Right ventricle myocardium superior (tissue), 1 donor: ENCODE measurements around the gene BMAL1. TPM values are rescaled to one million over a fixed set of nuclear protein-coding genes. Genes with fewer than 3 reads are reported as not detected.

Experiments
- ATAC-seq: fragments of 200-7000 bp; cut with Tn5 transposase; one replicate; pipeline ENCODE4 v1.9.1; 2020; ENCODE audit warnings: mild to moderate bottlenecking; ENCODE audit not compliant: poor library complexity
- DNase-seq: peaks from one replicate; pipeline ENCODE4 v3.0.0-alpha.2; 2020
- intact Hi-C: fragments of 100-400 bp; cut with DNase I; formaldehyde crosslinking; loops from one replicate; pipeline ENCODE4 v1.11.2; 2022
- total RNA-seq: library from RNA; stranded (reverse); fragmentation: NEBNext Ultra II Directional; extraction: Animal tissue kit (Norgen Biotek cat#: 25700); gene quantifications from one replicate; pipeline ENCODE4 v1.2.1, GENCODE V29; 2021
- donor health status: DM: no; HTN: yes; CAD: no; lungs with severe emphysema.

BMAL1 gene
- total RNA-seq, 1 donor from 2014 or later: 9.8 TPM

DNA sequence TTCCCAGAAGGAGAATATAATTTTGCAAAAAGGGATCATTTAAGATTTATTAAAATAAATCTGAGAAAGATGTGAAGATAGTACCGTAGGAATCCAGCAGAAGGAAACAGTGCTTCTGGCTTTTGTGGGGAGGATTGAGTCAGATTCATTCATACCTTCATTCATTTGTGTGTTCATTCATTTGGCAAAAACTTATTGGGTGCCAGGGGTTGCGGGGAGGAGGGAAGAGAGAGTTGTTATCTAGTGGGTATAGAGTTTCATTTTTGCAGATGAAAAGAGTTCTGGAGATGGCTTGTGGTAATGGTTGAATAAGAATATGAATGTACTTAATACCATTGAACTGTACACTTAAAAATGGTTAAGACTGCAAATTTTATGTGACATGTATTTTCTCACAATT, 31.1 kb downstream of the BMAL1 start:
- DNase-seq: no peak
- intact Hi-C loops: no loop called here
- no peak for ATAC-seq

DNA sequence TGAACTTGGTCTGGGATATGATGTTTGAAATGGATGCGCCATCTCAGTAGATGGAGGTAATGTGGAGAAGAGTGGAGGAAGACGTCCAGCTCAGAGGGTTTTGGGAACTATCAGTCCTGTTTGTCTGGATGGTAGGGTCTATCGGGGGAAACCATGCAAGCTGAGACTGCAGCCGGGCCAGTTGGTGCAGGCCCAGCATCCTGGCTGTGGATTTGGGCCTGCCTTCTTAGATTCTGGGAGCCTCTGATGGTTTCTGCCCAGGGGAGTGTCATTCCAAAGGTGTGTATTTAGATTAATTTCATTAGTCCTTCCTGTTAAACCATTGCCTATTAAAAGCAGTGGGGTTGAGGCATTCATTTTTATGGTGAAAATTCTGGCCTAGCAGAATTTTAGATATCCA, 31.6 kb downstream of the BMAL1 start:
- intact Hi-C loops: no loop called here
- DNase-seq: no peak
- ATAC-seq: no peak

DNA sequence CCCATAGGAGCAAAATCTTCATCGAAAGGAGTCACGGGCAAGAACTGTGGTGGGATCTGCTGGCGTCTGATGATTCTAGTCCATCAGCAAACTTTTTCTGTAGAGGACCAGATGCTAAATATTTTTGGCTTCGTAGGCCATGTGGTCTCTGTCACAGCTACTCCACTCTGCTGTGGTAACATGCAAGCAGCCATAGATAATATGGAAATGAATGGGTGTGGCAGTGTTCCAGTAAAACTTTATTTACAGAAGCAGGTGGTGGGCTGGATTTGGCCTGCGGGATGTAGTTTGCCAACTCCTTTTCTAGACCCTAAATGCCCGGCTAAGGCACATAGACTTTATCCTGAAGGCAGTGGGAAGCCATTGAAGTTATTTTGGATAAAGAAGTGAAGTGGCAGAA, 32.9 kb downstream of the BMAL1 start:
- intact Hi-C loops: no loop called here
- no peak for ATAC-seq
- no peak for DNase-seq

DNA sequence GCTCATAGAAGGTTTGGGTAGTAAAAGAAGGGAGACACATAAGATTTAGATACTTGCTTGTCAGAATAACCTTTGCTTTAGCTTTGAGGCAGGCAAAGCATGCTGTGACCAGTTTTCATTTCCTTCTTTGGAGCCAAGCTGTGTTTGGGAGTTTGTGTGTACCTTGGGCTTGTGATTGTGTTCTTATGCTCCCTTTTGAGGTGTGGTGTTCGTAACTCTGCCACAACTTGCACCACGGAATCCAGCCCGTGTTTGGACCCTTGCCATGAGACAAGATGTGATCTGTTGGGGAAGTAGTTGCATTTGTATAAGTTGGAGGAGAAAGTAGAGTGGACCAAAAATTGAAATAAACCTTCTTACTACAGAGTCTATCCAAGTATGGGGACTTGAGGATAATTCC, 34.0 kb downstream of the BMAL1 start:
- intact Hi-C loops: no loop called here
- DNase-seq: no peak
- no peak for ATAC-seq

DNA sequence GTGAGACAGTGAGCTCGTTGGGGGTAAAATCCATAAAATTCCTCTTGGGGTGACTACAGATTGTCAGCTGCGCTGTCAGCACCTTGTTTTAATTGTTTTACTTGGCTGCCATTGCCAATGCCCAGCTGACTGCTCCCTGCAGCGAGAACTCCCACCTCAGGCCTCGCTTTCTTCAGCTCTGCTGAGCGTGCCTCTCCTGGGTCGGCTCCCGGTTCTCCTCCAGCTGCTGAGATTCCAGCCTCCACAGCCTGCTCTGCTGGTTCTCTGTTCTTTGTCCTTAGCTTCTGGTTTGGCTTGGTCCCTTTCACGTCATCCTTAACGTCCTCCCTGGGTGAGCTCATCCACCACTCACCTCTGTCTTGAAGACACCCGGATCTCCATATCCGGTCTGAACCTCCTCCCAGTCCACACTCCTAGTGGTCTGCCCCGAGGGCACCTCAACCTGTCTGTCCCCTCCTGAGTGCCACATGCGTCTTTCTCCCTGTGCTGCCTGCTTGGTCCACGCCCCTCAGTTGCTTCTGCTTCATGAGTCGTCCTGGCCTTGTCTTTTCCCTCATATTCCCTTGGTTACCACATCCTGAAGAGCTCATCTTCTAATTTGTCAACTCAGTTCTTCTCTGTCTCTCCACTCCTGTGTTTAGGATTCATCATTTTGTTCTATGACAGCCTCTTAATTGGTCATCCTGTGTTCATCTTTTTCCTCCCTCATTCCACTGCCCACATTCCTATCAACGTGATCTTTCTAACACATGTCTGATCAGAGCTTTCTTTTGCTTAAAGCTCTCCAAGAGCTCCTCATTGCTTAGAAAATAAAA, 35.6 kb downstream of the BMAL1 start:
- ATAC-seq (no peak), DNase-seq (no peak)
- intact Hi-C loops: no loop called here

DNA sequence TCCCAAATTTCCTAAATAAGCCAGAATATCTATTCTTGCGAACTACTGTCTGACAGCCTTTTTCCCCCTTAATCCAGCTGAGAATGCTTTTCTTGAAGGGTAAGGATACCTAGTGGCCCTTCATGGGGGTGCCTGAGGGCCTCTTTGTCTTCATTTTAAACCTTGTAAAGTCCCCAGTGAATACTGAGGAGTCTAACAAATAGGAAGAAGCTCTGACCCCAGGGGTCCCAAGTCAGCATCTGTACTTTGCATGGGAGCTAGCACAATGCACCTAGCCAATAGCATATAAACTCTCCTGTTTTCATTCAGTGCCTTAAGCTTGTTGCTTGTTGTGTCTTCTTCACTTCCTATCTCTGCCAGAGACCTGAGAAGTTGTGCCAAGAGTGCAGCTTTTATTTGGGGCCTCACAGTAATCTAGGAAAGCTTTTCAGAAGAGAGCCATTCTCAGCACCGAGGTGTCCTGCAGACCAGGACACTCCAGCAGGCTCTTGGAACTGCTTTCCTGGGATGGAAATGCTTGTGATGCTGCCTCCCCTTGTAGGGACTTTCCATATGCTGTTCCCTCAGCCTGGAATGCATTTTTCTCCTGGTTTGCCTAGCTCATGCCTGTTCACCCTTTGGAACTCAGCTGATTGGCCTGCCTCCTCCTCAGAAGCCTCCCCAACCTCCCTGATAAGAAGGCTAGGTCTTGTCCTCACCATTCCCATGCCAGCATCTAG, 37.2 kb downstream of the BMAL1 start:
- ATAC-seq (no peak), DNase-seq (no peak)
- intact Hi-C loops: no loop called here

DNA sequence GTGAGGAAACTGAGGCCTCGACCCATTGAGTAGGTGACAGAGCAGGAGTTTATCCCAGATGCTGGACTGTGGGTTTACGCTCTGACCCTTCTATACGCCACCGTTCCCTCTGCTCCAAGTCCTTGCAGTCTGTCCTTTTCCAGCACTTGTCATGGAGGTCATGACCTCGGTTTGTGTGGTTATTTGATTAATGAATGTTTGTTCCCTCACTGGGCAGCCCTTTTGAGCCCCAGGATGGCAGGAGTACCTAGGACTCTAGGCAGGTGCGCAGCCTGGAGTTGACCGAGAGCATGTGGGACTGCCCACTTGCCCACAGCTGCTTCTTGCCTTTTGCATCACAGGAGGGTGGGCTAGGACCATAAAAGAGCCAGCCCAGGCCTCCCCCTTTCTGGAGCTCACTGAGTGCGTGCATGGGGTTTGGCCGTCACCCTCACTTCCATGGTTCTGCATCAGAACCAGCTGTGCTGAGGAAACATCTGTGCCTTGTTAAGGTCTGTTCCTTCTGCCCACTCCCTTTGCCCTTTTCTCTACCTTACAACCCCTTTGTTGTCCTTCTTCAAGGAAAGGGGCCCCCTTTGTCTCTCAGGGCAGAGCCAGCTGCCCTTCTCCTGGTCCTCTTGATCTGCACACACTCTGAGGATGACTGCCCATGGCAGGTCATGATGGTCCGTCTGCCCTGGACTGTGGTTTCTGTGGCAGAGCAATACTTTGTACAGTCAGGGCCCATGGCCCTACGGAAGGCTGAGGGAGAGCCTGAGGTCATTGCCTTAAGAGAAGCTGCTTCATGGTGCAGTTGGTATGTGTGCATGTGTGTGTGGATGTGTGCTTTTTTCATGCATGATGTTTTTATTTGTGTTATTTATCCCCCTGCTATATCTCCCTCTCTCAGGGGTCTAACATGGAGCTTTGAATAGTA, 38.2 kb downstream of the BMAL1 start:
- intact Hi-C loops: no loop called here
- peak; percentile 18 for ATAC-seq
- DNase-seq: no peak

DNA sequence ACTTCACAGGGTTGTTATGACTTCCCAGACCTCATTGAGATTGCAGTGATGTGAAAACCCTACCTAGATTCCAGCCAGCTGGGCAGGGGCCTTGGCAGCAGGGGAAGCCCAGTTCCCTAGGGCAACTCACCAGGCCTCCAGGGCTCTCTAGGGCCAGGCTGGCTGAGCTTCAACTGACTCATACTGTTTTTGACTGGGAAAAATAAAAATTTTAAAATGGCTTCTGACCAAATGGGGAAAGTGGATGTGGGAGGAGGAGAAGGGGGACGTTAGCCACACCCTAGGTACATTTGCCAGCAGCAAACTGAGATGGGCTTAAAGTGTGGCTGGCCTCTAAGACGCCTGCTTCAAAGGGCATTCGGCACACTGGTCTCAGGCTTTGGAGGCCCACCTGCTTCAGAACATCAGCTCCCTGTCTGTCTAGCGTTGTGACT, 39.0 kb downstream of the BMAL1 start:
- peak; percentile 57 for ATAC-seq
- DNase-seq: peak; percentile 63
- intact Hi-C loops: no loop called here

DNA sequence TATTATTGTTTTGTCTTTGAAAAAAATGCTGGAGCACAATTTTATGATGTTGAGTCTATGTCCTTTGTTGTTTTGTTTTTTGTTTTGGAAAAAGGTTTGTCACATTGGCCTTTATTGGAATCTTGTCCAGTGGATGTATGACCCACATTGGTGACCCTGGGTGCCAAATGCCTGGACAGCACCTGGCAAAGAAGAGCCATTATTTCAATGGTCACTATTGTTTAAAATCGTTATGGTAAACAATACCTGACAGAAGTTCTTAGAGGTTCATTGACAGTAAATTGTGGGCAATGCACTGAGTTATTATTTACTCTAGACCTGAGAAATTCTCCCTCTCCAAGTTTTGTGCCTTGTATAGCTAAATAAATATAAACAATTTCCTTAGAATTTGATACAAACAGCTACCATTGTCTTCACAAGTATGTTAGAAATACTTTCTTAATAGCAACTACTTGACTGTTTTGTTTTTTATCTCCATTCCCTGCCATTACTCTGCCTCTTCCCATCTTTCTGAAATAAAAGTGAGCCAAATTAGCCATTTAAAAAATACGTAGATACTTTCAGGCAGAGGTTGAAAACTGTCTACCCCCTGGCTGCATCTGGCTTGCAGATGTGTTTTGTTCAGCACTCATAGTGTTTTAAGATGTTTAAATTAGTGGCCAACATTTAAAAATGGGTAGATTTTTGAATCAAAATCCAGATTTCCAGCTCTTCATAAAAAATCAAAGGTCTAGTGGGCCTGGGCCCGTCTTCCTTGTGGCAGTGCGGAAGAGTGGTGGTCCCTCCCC, 39.9 kb downstream of the BMAL1 start:
- no peak for ATAC-seq
- intact Hi-C loops: no loop called here

DNA sequence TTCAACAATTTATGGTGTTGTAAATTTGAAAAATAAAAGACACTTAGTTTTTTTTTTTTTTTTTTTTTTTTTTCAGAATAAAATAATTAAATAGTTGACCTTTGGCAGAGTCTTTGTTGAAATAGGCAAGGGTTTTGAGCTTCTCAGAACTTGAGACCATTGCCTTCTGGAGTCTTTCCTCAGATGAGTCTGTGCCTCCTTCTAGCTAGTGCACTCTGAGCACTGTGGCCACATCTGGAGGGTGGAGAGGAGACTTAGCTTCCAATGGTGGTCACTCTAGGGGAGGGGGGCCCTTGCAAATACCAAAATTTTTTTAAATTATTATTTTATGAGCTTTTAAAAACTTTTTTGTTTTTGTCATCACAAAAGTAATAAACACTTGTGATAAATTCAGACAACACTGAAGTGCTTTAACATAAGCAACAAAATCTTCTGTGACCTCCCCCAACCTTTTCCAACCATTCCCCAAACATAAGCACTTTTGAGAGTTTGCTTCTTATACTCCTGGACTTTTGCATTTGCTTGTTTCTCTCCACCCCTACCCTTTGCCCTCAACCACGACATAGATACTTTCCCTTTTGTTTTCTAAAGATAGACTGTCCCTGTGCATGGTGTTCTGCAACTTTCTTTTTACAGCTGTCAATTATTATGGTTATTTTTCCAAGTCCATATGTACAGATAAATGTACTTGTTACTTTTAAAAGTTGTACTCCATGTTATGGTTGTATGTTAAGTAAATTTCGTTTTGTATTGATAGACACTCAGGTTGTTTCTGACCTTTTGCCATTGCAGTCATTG, 41.1 kb downstream of the BMAL1 start:
- ATAC-seq: peak; percentile 60
- intact Hi-C loops: no loop called here
- no peak for DNase-seq

More for the DNA sequence above, 39.9 kb downstream of the BMAL1 start:
- no peak for DNase-seq

DNA sequence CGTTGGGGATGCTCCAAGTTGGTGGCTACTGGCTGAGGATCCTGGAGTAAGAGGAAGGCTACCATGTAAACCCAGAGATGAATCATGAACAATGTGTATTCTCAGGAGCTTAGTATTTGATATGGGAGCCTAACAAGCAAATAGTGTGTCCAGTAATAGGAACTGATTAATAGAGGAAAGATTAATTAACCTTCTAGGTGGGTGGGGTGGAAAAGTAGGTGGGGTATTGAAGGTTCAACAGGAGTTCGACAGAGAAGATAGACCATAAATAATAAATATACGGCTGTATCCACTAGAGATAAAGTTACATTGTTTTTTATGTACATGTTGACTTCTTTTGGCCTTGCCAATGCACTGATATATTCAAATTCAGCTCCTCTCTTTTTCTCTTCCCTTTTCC, 43.1 kb downstream of the BMAL1 start:
- intact Hi-C loops: no loop called here
- DNase-seq: no peak
- ATAC-seq: no peak

DNA sequence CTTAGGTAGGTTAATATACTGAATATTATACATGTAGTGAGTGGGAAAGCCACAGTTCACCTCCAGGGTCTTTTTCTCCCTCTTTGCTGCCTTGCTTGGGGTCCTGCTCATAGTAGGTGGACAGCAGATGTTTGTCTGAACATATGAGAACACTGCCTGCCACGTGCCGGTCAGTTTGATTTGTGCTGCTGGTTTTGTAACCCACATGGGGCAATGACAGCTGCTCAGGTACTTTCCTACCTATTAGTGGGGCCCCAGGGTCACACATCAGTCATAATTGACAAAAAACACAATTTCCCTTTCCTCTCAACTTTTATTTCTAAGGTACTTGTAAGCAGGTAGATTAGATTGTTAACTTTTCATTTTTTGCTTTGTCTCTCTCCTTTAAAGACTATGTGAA, 43.8 kb downstream of the BMAL1 start:
- ATAC-seq (no peak), DNase-seq (no peak)
- intact Hi-C loops: no loop called here

DNA sequence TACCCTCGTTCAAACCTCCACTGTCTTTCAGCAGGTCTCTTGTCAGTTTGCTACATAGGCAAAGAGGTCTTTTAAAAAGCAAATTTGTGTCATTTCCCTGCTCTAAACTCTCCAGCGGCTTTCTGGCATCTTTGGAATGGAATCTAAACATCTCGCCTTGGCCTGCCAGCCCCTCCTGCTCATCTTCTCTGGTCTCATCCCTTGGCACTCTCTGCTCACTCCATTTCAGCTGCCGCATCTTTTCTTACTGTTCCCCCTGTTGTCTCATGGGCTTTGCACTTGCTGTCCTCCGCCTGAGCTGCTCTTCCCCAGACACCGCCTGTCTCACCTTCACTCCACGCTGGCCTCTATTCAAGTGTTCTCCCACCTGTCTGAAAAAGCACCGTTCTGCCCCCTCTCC, 46.6 kb downstream of the BMAL1 start:
- DNase-seq (no peak), ATAC-seq (no peak)
- intact Hi-C loops: no loop called here

DNA sequence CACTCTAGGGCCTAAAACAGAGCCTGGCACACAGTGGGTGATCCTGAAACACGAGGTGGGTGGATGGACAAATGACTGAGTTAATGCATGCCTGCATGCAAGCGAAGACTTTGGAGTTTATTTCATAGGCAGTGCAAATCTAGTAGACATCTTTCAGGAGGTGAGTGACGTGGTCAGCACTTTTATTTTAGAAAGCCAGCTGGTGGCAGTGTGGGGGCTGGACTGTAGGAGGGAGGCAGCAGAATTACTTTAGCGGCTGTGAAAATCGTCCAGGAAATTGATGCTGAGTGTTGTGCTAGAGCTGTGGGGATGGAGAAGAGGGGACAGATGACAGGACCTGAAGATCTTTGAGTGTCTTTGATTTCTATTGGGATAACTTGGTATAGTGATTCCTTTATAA, 47.1 kb downstream of the BMAL1 start:
- intact Hi-C loops: no loop called here
- DNase-seq: no peak
- ATAC-seq: no peak

DNA sequence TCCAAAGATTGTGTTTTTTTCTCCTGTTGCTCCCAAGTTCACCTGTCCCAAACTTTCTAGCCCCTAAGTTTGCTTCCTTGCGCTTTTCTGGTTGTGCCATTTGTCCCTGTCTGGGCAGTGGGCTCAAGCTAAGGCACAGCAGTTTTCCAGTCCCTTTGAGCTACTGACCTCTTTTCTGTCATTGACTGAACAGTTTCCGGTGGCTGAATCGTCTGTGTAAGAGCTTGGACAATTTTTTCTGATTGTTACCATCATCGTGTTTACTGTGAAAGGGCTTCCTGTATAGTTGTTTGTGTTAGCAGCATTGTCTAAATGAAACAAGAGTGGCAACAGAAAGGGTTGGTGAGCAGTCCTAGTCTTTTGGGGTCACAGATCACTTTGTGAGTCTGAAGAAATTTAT, 49.8 kb downstream of the BMAL1 start:
- ATAC-seq (no peak), DNase-seq (no peak)

DNA sequence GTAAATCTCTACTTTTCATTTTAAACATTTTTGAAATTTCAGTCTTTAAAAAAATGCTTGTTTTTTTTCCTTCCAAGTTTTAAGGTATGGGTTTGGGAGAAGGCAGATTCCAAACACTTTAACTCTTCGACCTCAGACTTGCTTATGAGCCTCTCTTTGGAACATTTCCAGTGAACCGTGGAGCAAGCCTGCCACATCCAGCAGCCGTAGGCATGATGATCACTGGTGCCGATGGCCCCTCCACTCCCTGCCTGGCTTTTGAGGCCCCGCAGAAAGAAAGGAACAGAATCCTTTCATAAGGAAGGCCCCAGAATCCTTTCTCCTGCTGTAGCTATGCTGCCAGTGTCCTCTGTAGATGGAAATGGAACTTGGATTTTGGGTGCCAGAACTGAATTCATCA, 50.7 kb downstream of the BMAL1 start:
- no peak for ATAC-seq
- intact Hi-C loops: no loop called here
- DNase-seq: no peak

More for the DNA sequence above, 49.8 kb downstream of the BMAL1 start:
- intact Hi-C loops: no loop called here

DNA sequence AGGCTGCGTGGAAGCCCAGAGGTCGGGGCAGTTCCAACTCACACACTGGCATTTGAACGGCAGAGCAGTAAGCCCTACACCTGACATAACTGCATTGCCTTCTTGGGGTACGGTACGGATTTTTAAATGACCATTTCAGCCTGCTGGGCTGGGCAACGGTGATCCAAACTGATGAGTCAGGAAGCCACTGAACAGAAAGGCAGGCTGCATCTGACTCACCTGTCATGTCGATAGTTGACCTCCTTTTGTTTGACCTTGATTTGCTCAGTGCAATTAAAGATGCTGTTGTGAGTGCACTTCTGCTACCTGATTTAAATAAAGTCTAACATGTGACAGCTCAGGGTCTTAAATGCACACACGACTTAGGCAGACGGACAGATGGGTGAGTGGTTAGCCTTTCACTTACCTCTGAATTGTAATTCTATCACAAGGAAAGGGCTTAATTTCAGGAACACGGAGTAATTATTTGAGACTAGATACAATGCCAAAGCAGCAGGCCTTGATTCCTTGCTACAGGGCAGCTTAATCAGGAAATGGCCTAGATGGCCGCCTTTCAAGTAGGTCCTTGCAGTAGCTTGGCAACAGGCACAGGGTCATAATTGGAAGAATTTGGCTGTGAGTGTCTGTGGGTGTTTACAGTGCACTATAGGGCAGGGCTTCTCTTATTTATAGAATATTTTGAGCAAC, 52.2 kb downstream of the BMAL1 start:
- intact Hi-C loops: loop anchor here (10.0 kb wide), 1 partner anchor 45 kb away; no protein-coding TSS in a partner anchor
- DNase-seq (no peak), ATAC-seq (peak; percentile 96)
